T1000 (cell line): ENCODE measurements around the gene SCGB1C1.
"Not testable (repeated sequence)": the region's sequence is repeated elsewhere in the genome, so short reads cannot be mapped to it uniquely, and the experiment has no call there.

Experiments used
- DNase-seq: peaks from one replicate; lab custom pipeline; 2025; ENCODE audit warnings: mixed read lengths; lab: John Stamatoyannopoulos, UW

Gene SCGB1C1

GRCh38 chr11:218815-219593, 26.1 kb downstream of the SCGB1C1 start:
- no peak for DNase-seq

GRCh38 chr11:220641-221215, 27.9 kb downstream of the SCGB1C1 start:
- not testable (repeated sequence) for DNase-seq

DNA sequence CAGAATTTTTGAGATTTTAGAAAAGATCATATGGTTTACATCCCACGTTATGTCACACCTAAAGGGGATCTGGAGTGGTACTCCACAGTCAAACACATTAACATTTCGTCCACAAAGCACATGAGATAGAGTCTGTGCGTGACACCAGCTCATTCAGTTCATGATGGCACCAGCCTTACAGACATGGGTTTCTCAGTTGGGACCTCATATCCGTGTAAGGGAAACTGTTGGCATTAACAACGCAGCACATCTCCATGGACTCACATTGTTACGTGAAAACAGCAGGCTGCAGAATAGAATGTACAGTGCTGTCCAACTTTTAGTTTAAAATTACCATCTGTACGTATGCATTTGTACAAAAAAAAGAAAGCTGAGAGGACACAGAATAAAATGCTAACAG, 28.7 kb downstream of the SCGB1C1 start:
- DNase-seq = no peak

DNA sequence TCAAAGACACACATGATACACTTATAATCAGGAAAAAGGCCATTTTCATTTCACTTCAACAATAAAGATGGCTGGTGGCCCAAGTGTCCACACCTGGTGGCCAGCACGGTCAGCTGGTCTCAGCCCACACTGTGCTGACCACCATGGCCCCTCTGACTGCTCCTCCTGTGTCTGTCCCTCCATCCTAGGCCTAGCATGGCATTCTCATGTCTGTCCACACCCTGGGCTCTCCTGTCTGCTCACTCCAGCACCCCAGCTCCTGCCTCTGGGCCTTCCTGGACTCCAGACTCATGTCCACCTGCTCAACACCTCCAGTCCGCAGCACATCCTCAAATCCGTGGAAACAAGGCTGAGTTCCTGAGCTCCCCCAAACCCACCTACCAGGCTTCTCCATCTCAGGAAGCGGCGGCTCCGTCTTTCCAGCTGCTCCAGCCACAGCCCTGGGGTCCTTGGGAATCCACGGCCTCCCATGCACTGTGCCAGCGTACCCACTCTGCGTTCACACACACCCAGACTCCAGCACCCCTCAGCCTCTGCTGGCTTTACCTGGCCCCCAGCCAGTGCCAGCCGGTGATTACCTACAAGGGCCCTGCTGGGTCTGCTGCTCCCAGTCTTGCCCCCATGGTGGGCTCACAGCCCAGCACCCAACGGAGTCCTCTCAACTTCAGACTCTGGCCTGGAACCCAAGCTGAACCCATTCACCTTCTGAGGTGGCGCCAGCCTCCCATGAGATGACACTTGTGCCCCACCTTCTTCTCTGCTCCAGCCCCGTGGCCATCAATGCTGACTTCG, 29.3 kb downstream of the SCGB1C1 start:
- no peak for DNase-seq

DNA sequence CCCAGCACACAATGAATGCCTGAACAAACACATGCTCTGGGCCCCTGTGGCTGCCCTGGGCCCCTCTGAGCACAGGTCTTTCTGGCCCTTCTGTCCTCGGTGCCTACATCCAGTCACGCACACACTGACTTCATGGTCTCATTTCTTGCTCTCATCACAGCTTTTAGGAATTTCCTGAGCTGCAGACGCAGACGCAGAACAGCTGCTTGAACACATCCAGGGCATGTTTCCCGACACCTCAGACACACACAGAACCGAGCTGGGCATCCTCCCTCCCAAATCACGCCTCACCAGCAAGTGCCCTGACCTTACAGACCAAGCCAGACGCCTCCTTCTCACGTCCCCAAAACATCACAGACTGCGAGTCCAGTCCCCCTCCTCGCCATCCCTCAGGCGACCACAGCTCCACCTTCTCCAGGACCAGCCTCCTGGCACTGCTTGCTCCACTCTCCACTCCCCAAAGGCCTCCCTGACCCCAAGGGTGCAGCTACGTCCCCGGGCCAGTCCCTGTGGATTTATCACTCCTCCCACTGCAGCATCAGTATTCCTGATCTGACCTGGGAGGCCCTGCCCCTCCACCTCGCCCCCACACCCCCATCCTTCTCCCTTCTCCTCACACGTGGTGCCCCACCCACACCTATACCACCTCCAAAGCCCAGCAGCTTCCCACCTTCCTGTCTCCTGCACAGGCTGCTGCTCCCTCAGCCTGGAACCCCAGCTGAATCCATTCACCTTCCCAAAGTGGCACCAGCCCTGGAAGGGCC, 30.3 kb downstream of the SCGB1C1 start:
- DNase-seq = no peak

- no peak for DNase-seq
Measured at GRCh38 chr11:223884-224283, 31.0 kb downstream of the SCGB1C1 start.

- no peak for DNase-seq
Measured at GRCh38 chr11:224424-224823, 31.5 kb downstream of the SCGB1C1 start.

DNA sequence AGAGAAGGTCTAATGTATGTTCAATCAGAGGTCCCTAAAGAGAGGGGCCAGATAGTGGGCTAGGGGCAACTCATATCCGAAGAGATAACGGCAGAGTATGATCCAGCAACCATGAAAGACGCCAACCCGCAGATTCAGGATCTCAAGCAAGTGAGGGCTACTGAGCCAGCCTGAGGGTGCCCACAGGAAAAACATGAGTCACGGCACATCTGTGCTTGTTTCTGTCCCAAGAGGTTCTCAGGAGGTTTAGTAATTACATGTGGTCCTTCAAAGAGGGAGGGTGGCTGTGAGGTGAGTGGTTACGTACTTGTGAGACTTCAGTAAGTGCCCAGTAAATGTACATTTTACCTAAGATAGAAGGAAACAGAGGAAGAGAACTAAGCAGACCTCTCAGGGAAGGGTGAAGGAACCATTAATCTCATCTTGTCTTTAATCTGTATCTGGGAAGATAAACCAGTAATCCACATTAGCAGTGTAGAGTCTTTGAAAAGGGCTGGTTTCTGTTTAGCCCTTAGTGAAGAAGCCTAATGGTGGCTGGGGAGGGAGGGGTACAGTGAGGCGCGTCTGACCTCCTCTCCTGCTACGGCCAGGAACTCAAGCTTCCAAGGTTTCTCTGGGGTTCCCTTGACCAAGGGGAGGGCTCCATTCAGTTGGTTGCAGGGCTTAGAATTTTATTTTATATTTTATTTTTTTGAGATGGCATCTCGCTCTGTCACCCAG, 33.0 kb downstream of the SCGB1C1 start:
- no peak for DNase-seq

- DNase-seq = no peak
Measured at GRCh38 chr11:227824-228379, 35.0 kb downstream of the SCGB1C1 start.

DNA sequence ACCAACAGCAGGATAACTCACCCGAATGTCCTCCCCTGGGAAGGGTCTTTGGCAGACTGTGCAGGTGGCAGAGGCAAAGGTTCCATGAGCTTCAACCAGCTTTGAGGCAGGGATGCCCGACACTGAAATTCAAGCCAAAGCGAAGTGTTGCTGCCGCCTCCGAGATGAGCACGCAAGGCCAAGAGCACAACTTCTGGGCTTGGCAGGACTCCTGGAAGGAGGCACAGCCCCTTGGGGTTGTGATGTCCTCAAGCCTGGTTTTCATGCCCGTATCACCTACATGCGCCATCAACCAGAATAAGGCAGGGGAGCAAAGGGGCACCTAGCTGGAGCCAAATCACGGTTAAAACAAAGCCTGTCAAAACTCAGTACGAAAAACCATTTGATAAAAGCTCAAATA, 37.6 kb downstream of the SCGB1C1 start:
- no peak for DNase-seq

DNA sequence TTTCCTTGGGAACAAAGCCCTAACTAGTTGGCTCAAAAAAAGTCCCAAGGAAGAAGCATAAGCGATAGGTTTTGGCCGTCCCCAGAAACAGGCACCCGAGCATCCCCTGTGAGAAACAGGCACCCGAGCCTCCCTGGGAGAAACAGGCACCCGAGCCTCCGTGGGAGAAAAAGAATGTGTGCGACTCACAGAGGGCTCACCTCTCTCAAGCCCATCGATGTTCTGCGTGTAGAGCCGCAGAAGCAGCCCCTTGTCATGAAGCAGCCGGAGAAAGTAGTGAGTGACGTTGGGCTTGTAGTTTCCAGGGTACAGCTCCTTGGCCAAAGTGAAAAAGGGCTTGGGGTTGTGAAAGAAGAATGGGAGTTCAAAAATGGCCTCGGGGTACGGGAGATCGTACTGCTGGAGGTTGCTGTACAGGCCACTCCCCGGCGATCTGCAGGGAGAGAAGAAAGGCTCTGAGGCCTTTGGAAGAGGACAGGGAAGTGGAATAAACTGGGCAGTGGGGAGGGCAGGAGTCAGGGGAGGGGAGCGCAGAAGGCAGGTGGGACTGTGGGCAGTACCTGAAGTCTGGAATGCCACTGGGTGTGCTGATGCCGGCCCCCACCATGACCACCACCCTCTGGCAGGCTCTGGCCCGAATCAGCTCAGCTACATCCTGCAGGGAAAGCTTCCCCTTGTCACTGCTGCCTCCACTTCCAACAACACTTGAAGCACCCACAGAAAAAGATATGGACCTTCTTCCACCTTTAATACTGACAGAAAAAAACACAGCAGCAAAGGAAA, 40.1 kb downstream of the SCGB1C1 start:
- no peak for DNase-seq

DNA sequence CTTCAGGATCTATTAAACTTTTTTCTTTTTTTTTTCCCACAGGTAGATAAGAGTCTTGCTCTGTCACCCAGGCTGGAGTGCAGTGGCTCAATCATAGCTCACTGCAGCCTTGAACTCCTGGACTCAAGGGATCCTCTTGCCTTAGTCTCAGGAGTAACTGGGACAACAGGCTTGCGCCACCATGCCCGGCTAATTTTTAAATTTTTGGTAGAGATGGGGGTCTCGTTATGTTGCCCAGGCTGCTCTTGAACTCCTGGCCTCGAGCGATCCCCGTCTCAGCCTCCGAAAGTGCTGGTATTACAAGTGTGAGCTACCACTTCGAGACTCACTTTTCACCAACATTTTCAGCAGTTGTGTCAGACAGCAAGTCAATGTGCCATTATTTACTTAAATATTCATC, 42.3 kb downstream of the SCGB1C1 start:
- DNase-seq = no peak

- no peak for DNase-seq
Measured at GRCh38 chr11:235609-235996, 42.7 kb downstream of the SCGB1C1 start.

DNA sequence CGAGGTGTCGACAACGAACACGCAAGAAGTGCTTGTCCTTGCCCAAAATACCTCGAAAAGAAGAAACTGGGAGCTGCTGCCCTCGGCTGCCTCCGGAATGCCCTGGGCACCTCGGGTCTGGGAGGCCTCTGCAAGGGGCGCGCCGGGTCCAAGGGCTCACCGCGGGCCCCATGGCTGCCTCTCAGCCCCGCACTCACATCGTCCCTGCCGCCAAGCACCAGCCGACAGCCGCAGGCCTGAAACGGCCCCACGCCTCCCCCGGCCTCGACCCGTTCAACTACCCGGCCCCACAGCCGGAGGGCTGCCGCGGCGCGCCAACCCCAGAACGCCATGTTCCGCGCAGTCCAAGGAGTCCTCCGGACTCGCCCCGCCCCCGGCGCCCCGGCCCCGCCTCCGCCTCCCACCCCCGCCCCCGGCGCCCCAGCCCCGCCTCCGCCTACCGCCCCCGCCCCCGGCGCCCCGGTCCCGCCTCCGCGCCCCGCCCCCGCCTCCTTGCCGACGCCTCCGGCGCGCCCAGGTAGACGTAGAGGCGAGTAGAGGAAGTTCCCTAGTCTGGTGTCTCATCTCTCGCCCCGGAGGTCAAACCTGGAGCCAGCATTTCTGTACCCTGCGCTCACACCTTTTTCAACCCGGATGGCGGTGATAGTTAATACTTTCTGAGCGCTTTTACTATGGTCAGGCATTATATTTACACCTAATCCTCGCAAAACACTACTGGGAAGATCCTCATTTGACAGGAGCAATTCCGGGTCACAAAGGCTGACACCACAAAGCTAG, 43.3 kb downstream of the SCGB1C1 start, which contains the start of gene SIRT3:
Gene SIRT3, minus strand, starts transcription at position 346 of the 777 bp plus-strand sequence. Its CDS starts 14 bp downstream, at position 332.
- DNase-seq = peak; percentile 53

DNA sequence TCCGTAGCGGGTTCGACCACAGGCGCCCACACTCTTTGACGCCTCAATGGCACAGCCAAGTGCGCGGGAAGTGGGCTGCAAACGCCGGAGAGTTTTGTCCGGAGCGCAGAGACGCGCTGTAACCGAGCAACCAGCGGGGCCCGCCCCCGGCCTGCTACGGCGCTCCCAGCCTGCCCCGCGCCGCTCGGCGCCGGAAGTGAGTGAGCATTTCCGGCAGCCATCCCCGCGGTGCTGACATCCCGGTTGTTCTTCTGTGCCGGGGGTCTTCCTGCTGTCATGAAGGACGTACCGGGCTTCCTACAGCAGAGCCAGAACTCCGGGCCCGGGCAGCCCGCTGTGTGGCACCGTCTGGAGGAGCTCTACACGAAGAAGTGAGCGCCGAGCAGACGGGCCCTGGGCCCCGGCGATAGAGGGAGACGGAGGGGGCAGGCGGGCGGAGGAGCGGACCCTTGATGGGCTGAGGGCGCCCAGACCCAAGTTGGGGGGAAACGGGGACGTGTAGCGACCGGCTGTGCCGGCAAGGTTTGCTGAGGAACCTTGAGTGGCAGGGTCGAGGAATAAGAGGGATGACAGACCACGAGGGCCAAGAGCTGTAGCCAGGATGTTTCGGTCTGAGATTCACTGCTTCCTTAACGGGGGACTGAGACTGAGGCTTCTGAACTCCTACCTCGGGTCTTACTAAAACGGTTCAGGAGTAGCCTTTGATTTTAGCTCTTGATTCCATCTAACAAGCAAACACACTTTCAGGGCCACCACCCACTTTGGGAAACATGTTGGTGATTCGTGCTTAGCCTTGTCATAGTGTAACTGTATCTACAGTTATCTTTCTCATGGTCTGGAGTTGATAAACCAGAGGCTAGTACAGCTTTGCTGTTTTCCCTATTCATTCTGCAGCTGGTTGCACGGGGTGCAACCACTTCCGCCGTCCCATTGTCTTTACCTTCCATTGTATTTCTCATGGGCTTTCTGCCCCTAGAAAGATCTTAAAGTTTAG, 44.2 kb downstream of the SCGB1C1 start, which contains the start of gene PSMD13:
Gene PSMD13, plus strand, starts transcription at position 203 of the 994 bp plus-strand sequence. Its CDS starts 74 bp downstream, at position 277.
- DNase-seq = peak; percentile 54

GRCh38 chr11:238346-238745, 45.5 kb downstream of the SCGB1C1 start:
- not testable (repeated sequence) for DNase-seq

DNA sequence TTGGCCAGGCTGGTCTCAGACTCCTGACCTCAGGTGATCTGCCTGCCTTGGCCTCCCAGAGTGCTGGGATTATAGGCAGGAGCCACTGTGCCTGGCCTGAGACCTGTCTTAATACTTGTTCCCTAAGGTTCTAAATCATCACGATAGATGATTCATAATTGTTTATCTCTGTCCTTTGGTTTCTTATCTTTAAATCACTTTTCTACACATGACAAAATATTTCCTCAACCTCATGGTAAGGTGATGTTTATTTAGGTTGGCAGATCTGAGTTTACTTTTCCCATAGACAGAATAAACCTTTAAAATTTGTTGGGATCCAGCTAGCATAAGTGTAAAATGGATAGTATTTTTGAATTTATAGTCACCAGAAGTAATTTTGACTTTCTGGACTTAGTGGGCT, 47.4 kb downstream of the SCGB1C1 start:
- DNase-seq = no peak

DNA sequence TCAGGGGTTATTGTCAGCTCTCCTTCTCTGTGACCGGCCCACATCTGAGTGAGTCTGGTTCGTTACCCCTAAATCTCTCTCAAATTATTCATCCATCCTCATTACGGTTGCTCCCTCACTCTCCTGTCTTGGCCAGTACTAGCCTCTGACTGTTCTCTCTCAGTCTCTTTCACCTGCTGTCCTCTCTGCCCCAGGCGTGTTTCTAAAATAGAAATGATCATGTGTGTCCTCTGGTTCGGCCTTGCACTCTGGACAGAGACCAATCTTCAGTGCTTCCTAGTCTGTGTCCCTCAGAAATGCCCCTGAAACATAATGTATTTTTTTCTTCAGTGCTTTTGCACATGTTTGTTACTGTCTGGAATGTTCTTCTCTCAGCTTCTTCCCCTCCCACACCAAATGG, 48.8 kb downstream of the SCGB1C1 start:
- no peak for DNase-seq
